NOMO-1 treated with dmso at 0.1 percent for 144 hours (cell line): ENCODE data around the gene MAU2.
"Not testable (repeated sequence)": the region's sequence is repeated elsewhere in the genome, so short reads cannot be mapped to it uniquely, and the experiment has no call there.

Experiments used
- DNase-seq: peaks from one replicate; lab custom pipeline; 2025; ENCODE audit not compliant: unreplicated experiment; lab: John Stamatoyannopoulos, UW

Gene MAU2

GRCh38 chr19:19380316-19380715, 59.7 kb downstream of the MAU2 start:
- DNase-seq: not testable (repeated sequence)

GRCh38 chr19:19381007-19381926, 60.6 kb downstream of the MAU2 start:
- no peak for DNase-seq

GRCh38 chr19:19382118-19382517, 61.5 kb downstream of the MAU2 start:
- DNase-seq: no peak

GRCh38 chr19:19384486-19384885, 63.9 kb downstream of the MAU2 start:
- no peak for DNase-seq

- peak; percentile 96 for DNase-seq
These were observed 64.7 kb downstream of the MAU2 start for GRCh38 chr19:19385131-19385895.

- peak; percentile 32 for DNase-seq
These were observed 65.6 kb downstream of the MAU2 start for GRCh38 chr19:19385896-19386869.

- DNase-seq: no peak
These were observed 66.5 kb downstream of the MAU2 start for GRCh38 chr19:19387108-19387507.

- DNase-seq: no peak
These were observed 68.2 kb downstream of the MAU2 start for GRCh38 chr19:19388568-19389555.

GRCh38 chr19:19389683-19390082, 69.1 kb downstream of the MAU2 start:
- not testable (repeated sequence) for DNase-seq

- not testable (repeated sequence) for DNase-seq
These were observed 73.7 kb downstream of the MAU2 start for GRCh38 chr19:19394333-19394732.

GRCh38 chr19:19399733-19400433, 79.3 kb downstream of the MAU2 start:
- DNase-seq: no peak

GRCh38 chr19:19402656-19403372, 82.2 kb downstream of the MAU2 start:
- DNase-seq: peak; percentile 29

- DNase-seq: no peak
These were observed 82.8 kb downstream of the MAU2 start for GRCh38 chr19:19403373-19403901.

GRCh38 chr19:19404879-19405860, 84.5 kb downstream of the MAU2 start, which contains the start of gene GATAD2A:
GATAD2A (plus strand) TSS chr19:19405675; CDS start chr19:19465346, 59,671 bp downstream.
- peak; percentile 67 for DNase-seq

GRCh38 chr19:19405971-19406877, 85.6 kb downstream of the MAU2 start:
- no peak for DNase-seq
